ENCODE measurements around the gene IGLL5.

The IGLL5 gene

DNA sequence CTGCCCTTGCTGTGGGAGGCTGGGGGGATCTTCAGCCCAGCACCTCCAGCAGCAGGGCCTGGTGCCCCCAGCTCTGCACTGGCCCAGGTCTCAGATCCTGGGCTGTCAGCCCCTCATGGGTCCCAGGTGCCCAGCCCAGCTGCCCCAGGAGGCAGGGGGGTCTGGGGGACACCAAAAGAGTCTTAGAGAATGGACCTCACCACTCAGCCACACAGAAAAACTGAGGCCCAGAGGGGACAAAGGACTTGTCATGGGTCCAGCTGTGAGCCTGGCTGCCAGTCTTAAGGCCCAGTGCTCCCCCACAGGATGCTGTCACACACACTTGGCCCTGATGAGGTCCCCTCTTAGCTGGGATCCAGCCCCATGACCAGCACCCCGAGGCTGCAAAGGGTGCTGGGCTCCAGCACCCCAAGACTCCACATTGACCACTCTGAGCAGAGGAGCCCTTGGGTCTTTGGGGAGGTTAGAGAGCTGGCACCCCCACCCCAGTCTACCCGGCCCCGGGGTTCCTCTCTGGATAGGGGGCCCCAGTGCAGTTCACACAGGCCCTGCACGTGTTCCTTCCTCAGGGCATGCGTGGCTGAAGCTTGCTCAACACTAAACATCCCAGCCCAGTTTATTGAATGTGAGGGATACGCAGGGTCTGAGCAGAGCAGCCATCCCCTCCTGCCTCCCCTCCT, 54.4 kb downstream of the IGLL5 start:
- no peak for DNase-seq

DNA sequence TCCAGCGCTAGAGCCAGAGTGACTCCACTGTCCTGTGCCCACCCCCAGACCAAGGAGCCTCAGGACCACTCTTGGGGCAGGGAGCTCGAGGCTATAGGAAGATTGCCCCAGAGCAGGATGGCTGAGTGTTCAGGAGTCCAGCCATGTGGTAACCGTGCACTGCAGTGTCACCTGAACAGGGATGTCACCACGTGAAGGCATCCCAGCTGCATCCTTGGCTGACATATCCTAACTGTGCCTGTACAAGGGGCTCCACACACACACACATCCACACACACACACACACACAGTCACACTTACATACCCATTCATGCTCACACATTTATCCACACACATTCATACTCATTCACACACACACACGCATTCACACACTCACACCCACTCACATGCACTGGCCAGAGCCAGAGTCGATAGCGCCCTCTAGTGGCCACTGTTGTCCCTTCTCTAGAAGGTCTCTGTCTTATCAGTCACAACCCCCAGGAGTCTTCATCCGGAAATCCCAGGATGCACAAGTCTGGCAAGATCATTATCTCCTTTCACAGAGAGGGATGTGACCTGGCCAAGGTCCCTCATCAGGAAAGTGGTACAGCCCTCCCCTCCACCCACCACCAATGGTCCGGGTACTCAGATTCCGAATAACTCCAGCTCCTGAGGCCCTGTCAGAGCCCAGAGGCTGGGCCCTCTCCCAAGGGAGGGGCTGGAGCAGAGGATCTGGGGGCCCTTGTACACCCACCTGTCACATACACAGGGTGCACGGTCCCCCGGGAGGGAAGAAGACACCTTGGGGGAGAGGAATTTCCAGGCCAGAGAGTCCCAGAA, 55.1 kb downstream of the IGLL5 start:
- peak; percentile 80 to 82 for DNase-seq

DNA sequence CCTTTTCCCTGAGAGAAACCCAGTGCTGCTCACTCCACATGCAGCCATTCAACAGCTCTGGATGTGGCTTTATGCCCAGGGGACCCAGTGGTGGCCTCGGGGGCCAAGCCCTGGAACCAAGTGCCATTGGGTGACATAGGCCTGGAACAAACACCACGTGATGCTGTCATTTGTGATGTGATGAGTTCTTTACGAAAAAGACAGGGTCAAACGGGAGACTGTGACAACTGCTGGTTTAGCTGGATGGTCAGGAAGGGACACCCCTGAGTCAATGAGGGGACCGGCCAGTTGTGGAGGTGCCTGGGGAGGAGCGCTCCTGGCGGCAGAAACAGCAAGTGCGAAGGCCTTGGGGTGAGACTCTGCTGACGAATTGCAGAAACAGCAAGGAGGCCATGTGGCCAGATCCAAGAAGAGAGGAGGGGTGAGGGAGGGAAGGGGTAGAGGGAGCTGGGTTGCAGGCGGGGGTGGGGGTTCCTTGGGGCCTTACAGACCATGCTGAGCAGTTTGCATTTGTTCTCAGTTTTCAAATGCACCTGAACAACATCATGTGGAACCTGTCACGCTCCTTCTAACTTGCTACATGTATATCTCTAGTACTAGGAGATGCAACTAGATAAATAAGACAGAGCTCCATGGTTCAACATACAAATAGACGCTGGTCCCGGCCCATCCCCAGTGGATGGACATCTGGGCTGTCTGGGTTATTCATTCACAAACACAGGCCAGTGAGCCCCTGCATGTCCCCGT, 56.1 kb downstream of the IGLL5 start:
- DNase-seq, result no peak

DNA sequence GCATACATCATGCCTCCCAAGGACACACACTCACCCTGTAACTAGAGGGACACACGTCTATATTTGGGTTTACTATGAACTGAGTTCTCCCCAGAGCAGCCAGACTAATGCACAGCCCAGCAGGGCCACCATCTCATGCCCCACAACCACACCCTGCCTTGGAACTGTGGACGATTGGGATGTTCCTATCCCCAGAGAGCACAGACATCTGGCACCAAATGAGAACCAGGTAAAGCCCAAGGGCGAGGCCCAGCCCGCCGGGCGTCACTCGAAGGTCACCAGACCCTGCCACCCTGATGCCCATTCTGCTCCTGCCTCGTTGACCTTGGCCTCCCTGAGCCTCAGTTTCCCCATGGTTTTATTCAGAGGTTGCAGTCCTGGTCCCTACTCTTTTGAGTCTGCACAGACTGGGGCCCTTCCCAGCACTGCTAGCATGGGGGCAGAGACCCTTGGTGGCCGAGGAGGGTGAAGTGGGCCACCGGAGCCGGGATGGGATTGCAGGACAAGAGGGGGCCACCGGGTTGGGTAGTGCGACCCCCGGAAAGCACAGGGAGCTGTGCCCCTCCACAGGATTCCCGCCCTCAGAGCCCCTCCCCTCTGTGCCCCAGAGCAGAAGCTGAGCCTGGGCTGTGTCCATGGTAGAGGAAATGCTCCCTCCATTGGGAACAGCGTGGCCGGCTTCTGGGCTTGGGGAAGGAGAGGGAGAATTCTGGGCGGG, 56.8 kb downstream of the IGLL5 start:
- DNase-seq, result no peak

DNA sequence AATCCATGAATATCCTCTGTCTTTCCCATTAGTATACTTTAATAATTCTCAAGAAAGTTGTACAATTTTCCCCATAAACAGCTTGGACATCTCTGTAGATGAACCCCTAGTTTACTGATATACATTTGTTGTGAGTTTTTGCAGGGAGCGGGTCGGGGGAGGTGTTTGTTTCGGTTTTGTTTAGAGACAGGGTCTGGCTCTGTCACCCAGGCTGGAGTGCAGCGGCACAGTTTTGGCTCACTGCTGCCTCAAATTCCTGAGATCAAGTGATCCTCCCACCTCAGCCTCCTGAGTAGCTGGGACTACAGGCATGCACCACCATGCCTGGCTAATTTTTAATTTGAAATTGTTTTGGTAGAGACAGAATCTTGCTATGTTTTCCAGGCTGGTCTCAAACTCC, 57.6 kb downstream of the IGLL5 start:
- no peak for DNase-seq

Data from stimulated activated CD4-positive, alpha-beta T cell treated with anti-CD3 and anti-CD28 coated beads, Interleukin-2, amount 100 ng/mL, for 48 hours (primary cell).